HG03196 (cell line): Measurements from ENCODE around the gene ADAM11.

ENCODE experiments used
- ATAC-seq: cut with Tn5 transposase; IDR thresholded peaks from one replicate; pipeline ENCODE4 v1.9.1; 2021; ENCODE audit not compliant: unreplicated experiment

The ADAM11 gene

GRCh38 chr17:44829523-44830358 lies 71.0 kb downstream of the ADAM11 start, which contains the start of gene GJC1:
GJC1 (minus strand) TSS chr17:44830287; CDS start chr17:44805817, 24,470 bp downstream.
- no peak for ATAC-seq

DNA sequence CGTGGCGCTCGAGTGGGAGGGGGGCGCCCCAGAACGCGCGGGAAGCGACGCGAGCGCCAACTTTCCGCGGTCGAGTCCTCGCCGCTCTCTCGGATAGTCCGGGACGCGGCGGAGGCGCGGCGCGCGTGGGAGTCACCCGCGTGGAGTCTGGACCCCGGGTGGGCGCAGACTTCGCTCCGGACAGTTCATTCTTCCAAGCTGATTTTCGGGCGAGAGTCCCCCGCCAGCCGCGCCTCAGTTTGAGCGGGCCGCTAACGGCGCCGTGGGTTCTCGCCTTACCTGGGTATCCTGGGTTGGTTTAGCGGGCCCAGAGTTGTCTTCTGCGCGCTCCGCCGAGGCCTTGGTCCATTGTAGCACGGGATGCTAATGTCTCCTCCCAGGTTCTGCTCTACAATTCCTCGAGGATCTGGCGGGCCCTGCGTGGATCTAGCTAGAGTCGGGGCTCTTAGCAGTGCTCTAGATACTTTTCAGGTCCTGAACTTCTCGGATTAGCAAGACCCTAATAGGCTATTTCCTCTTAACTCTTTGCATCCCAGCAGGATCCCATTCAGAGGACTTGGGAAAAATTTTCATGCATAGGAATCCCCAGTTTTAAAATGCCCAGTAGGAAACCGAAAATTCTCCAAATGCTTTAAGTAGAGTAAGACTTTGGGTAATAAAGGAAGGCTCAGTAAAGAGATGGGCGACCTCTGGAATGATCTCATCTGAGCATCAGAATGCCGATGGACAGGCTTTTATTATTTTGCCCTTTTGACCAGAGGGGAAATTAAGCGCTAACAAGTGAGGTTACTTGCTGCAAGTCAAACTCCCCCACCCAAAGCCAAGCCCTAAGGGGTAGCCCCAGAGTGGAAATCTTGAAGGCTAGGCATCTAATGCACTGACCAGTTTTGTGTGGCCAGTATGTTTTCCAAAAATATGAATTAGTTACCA lies 71.8 kb downstream of the ADAM11 start:
- no peak for ATAC-seq

DNA sequence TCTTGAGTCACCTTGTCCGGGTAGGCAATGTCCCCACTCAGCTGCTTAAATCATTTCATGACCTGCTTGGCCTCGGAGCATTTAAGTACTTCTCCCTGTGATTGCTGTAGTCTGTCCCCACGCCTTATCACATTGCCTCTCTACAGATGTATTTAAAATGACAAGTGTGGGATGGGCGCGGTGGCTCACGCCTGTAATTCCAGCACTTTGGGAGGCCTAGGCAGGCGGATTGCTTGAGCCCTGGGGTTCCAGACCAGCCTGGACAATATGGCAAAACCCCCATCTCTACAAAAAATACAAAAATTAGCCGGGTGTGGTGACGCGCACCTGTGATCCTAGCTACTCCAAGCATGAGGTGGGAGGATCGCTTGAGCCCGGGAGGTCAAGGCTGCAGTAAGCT lies 72.6 kb downstream of the ADAM11 start:
- ATAC-seq = no peak
